ENCODE data around the gene NEDD4. TPM values are rescaled to one million over a fixed set of nuclear protein-coding genes. Genes with fewer than 3 reads are reported as not detected.

The NEDD4 gene
- polyA plus RNA-seq, 2 of the 4 experiments (the other 2 are of a cell fraction), result 56.4 to 78.8 TPM

GRCh38 chr15:55829826-55830225 is 163.6 kb downstream of the NEDD4 start:
- FAIRE-seq (no peak), DNase-seq (ENCODE audit: low read depth in 1 of 2, low spot score in 1 of 2) (no peak), ATAC-seq (no peak; a peak in 1 of 6 replicates)
- no peaks in the 10 kb centered on the region for H3K9me3 ChIP-seq
- no peaks in the 10 kb centered on the region for H3K4me1 ChIP-seq
- 91% methylated on average over 2 of the region's 2 CpGs for WGBS (ENCODE audit: missing lambda C conversion rate)
- TF ChIP-seq HOXA7 (CRISPR knock-in tag; IDR thresholded peaks at IDR 0.05) (no peak), USF2 (IDR thresholded peaks at IDR 0.05) (no peak), POLR2AphosphoS2 (conservative IDR thresholded peaks at IDR 0.05; ENCODE audit: low read length) (no peak), PBX3 (IDR thresholded peaks at IDR 0.05) (no peak), FOSB (CRISPR knock-in tag; IDR thresholded peaks at IDR 0.05) (no peak), CHD4 (IDR thresholded peaks at IDR 0.05; ENCODE audit: borderline replicate concordance) (no peak), RARB (CRISPR knock-in tag; IDR thresholded peaks at IDR 0.05) (no peak), NR3C1 (IDR thresholded peaks at IDR 0.05) (no peak), RCOR1 (IDR thresholded peaks at IDR 0.05; ENCODE audit: low read depth, low read length) (no peak), NPAS2 (CRISPR knock-in tag; IDR thresholded peaks at IDR 0.05; ENCODE audit: borderline replicate concordance) (no peak), HOXB5 (CRISPR knock-in tag; IDR thresholded peaks at IDR 0.05) (no peak), FOSL2 (IDR thresholded peaks at IDR 0.05) (no peak), FOSL2 (CRISPR knock-in tag; IDR thresholded peaks at IDR 0.05) (no peak), FOXS1 (CRISPR knock-in tag; IDR thresholded peaks at IDR 0.05) (no peak), RNF2 (IDR thresholded peaks at IDR 0.05; ENCODE audit: borderline replicate concordance, low read depth) (no peak), ZNF302 (CRISPR knock-in tag; IDR thresholded peaks at IDR 0.05) (no peak), TFCP2L1 (CRISPR knock-in tag; IDR thresholded peaks at IDR 0.05) (no peak)
- H3K27ac ChIP-seq, result no peak overlapping the region
- POLR2A ChIA-PET, result no interaction called here
- CTCF ChIA-PET, result interaction anchor here (0.8 to 2.0 kb wide), 3 partner anchors 68 to 175 kb away, joined by 3 to 5 read pairs (median 3); no protein-coding TSS in a partner anchor
- H3K4me3 ChIP-seq, result no peak overlapping the region
- no peak overlapping the region for H3K4me2 ChIP-seq

GRCh38 chr15:55827955-55828354 is 165.5 kb downstream of the NEDD4 start:
- WGBS (ENCODE audit: missing lambda C conversion rate), result 96% methylated on average over 2 of the region's 2 CpGs
- POLR2A ChIA-PET, result no interaction called here
- CTCF ChIA-PET, result interaction anchor here (1.4 kb wide), 1 partner anchor 179 kb away, joined by 4 read pairs; no protein-coding TSS in a partner anchor
- no peak overlapping the region for H3K4me3 ChIP-seq
- H3K4me1 ChIP-seq, result peaks cover 6% of the 10 kb centered on the region; the same call in 1 of the 3 replicates
- ATAC-seq, result no peak
- FAIRE-seq, result no peak
- H3K9me3 ChIP-seq, result no peaks in the 10 kb centered on the region
- TF ChIP-seq HOXA7 (CRISPR knock-in tag; IDR thresholded peaks at IDR 0.05), result no peak
- TF ChIP-seq KDM1A (IDR thresholded peaks at IDR 0.05; ENCODE audit: low read depth), result no peak
- TF ChIP-seq PHF8 (IDR thresholded peaks at IDR 0.05; ENCODE audit: borderline replicate concordance, low read depth), result no peak
- TF ChIP-seq ZFP36 (IDR thresholded peaks at IDR 0.05; ENCODE audit: borderline replicate concordance, partially characterized antibody), result no peak
- no peak for TF ChIP-seq RARB (CRISPR knock-in tag; IDR thresholded peaks at IDR 0.05)
- no peak for TF ChIP-seq ATOH8 (CRISPR knock-in tag; IDR thresholded peaks at IDR 0.05; ENCODE audit: low read depth)
- TF ChIP-seq CBX8 (IDR thresholded peaks at IDR 0.05), result no peak
- no peak for TF ChIP-seq FOXS1 (CRISPR knock-in tag; IDR thresholded peaks at IDR 0.05)
- TF ChIP-seq MAFK (IDR thresholded peaks at IDR 0.05; ENCODE audit: partially characterized antibody), result no peak
- no peak for TF ChIP-seq MAX (IDR thresholded peaks at IDR 0.05)
- TF ChIP-seq ZNF302 (CRISPR knock-in tag; IDR thresholded peaks at IDR 0.05), result no peak
- TF ChIP-seq HES2 (IDR thresholded peaks at IDR 0.05), result no peak
- no peak for TF ChIP-seq HMGXB4 (CRISPR knock-in tag; IDR thresholded peaks at IDR 0.05; ENCODE audit: borderline replicate concordance)
- TF ChIP-seq SMC3 (IDR thresholded peaks at IDR 0.05), result no peak
- no peak overlapping the region for H3K27ac ChIP-seq
- H3K4me2 ChIP-seq, result no peak overlapping the region
- no peak for DNase-seq (ENCODE audit: low read depth in 1 of 2, low spot score in 1 of 2)

Measured in A549 (cell line).